HepG2 (cell line): ENCODE data around the gene CA12.

Source experiments
- BHLHE40 ChIP-seq: IDR thresholded peaks from 2 replicates; pipeline ENCODE4 v1.6.1; 2011; ENCODE audit warnings: low read length, improper control_type of control experiment
- EP300 ChIP-seq, 3 experiments: sonication (generic) in 1 of 3; formaldehyde crosslinking in 1 of 3; IDR thresholded peaks; 2 replicates each; pipeline versions ENCODE4 v1.5.1 to v1.6.1; 2011 to 2020; ENCODE audit warnings: low read depth in 2 of 3, low read length in 2 of 3, borderline replicate concordance in 1 of 3, improper control_type of control experiment in 1 of 3, mild to moderate bottlenecking in 1 of 3, missing genetic modification reagents in 1 of 3, moderate library complexity in 1 of 3
- HMG20B ChIP-seq: conservative IDR thresholded peaks from 2 replicates; pipeline ENCODE4 v1.6.1; 2016; ENCODE audit warnings: missing genetic modification reagents, missing compliant biosample characterization
- KDM1A ChIP-seq: IDR thresholded peaks from 2 replicates; pipeline ENCODE4 v1.6.1; 2016; ENCODE audit warnings: missing compliant biosample characterization
- TAF1 ChIP-seq: sonication (generic); formaldehyde crosslinking; IDR thresholded peaks from 2 replicates; pipeline ENCODE4 v1.4.0; 2020; ENCODE audit warnings: missing genetic modification reagents
- TF ChIP-seq, protein P1 (sequence below): sonication (generic); formaldehyde crosslinking; IDR thresholded peaks from 2 replicates; pipeline ENCODE4 v1.5.0; 2020; ENCODE audit warnings: mild to moderate bottlenecking, missing genetic modification reagents, moderate library complexity
- TF ChIP-seq, protein P2 (sequence below): sonication (generic); formaldehyde crosslinking; IDR thresholded peaks from 2 replicates; pipeline ENCODE4 v1.4.0; 2020; ENCODE audit warnings: low read depth, mild to moderate bottlenecking, missing genetic modification reagents
- TF ChIP-seq, protein P3 (sequence below), 2 experiments: IDR thresholded peaks; 2 replicates each; pipeline ENCODE4 v1.6.1; 2011 to 2012; ENCODE audit warnings: low read length in 2 of 2, borderline replicate concordance in 1 of 2, low read depth in 1 of 2, mild to moderate bottlenecking in 1 of 2, moderate library complexity in 1 of 2

DNA sequence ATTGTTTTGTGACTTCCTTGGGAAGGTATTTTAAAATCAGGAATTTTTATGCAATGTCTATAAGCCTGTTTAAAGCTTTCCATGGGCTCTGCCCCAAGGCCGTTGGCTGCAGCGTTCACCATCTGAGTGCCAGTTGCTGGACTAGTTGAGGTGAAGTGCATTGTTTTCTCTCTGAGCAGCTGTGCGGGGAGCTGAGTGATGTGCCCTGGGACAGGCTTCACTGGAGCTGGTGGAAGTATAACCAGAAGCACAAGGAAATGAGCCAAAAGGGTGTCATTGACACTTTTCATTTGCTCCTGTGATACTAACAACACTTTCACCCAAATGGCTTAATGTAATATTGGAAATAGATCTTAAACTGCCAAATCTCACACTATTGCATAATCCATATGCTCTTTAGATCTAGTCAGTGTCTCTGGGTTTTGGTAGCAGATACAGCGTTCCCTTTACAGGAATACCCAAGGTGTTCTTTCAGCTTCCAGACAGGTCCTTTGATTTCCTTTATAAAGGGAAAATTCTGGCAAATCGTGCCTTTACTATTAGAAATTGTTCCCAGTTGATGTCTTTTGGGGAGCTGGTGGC, 75.1 kb downstream of the CA12 start:
- TF ChIP-seq KDM1A (CRISPR knock-in tag) (no peak), BHLHE40 (no peak), TAF1 (CRISPR knock-in tag) (no peak), EP300 (IDR thresholded peaks at IDR 0.05; ENCODE audit: low read depth in 2 of 2, low read length in 2 of 2) (no peak), EP300 (CRISPR knock-in tag; IDR thresholded peaks at IDR 0.05; ENCODE audit: borderline replicate concordance) (no peak), HMG20B (no peak)
- TF ChIP-seq, protein P1, sequence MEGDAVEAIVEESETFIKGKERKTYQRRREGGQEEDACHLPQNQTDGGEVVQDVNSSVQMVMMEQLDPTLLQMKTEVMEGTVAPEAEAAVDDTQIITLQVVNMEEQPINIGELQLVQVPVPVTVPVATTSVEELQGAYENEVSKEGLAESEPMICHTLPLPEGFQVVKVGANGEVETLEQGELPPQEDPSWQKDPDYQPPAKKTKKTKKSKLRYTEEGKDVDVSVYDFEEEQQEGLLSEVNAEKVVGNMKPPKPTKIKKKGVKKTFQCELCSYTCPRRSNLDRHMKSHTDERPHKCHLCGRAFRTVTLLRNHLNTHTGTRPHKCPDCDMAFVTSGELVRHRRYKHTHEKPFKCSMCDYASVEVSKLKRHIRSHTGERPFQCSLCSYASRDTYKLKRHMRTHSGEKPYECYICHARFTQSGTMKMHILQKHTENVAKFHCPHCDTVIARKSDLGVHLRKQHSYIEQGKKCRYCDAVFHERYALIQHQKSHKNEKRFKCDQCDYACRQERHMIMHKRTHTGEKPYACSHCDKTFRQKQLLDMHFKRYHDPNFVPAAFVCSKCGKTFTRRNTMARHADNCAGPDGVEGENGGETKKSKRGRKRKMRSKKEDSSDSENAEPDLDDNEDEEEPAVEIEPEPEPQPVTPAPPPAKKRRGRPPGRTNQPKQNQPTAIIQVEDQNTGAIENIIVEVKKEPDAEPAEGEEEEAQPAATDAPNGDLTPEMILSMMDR (CRISPR knock-in tag) = no peak
- TF ChIP-seq, protein P2, sequence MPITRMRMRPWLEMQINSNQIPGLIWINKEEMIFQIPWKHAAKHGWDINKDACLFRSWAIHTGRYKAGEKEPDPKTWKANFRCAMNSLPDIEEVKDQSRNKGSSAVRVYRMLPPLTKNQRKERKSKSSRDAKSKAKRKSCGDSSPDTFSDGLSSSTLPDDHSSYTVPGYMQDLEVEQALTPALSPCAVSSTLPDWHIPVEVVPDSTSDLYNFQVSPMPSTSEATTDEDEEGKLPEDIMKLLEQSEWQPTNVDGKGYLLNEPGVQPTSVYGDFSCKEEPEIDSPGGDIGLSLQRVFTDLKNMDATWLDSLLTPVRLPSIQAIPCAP (CRISPR knock-in tag) = no peak
- TF ChIP-seq, protein P3, sequence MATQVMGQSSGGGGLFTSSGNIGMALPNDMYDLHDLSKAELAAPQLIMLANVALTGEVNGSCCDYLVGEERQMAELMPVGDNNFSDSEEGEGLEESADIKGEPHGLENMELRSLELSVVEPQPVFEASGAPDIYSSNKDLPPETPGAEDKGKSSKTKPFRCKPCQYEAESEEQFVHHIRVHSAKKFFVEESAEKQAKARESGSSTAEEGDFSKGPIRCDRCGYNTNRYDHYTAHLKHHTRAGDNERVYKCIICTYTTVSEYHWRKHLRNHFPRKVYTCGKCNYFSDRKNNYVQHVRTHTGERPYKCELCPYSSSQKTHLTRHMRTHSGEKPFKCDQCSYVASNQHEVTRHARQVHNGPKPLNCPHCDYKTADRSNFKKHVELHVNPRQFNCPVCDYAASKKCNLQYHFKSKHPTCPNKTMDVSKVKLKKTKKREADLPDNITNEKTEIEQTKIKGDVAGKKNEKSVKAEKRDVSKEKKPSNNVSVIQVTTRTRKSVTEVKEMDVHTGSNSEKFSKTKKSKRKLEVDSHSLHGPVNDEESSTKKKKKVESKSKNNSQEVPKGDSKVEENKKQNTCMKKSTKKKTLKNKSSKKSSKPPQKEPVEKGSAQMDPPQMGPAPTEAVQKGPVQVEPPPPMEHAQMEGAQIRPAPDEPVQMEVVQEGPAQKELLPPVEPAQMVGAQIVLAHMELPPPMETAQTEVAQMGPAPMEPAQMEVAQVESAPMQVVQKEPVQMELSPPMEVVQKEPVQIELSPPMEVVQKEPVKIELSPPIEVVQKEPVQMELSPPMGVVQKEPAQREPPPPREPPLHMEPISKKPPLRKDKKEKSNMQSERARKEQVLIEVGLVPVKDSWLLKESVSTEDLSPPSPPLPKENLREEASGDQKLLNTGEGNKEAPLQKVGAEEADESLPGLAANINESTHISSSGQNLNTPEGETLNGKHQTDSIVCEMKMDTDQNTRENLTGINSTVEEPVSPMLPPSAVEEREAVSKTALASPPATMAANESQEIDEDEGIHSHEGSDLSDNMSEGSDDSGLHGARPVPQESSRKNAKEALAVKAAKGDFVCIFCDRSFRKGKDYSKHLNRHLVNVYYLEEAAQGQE (IDR thresholded peaks at IDR 0.05; ENCODE audit: borderline replicate concordance in 1 of 2, low read depth in 1 of 2, low read length in 2 of 2) = no peak
